SHP77 (cell line): ENCODE results near the gene IRGM.

Source experiments
- DNase-seq, 2 experiments: peaks; one replicate each; lab custom pipeline; 2025; lab: John Stamatoyannopoulos, UW

Gene IRGM

GRCh38 chr5:150895431-150896428 is 49.4 kb downstream of the IRGM start:
- DNase-seq: no peak
